HTR-8/SVneo (cell line): ENCODE results near the gene ZNF518B.

Experiments used
- DNase-seq: peaks from one replicate; pipeline ENCODE4 v3.0.0; 2011; ENCODE audit warnings: low spot score, mixed read lengths; ENCODE audit not compliant: insufficient read length
- FAIRE-seq: peaks from 2 replicates; lab custom pipeline; 2011; peaks lifted over from hg19 to GRCh38; lab: Jason Lieb, UNC

ZNF518B gene

DNA sequence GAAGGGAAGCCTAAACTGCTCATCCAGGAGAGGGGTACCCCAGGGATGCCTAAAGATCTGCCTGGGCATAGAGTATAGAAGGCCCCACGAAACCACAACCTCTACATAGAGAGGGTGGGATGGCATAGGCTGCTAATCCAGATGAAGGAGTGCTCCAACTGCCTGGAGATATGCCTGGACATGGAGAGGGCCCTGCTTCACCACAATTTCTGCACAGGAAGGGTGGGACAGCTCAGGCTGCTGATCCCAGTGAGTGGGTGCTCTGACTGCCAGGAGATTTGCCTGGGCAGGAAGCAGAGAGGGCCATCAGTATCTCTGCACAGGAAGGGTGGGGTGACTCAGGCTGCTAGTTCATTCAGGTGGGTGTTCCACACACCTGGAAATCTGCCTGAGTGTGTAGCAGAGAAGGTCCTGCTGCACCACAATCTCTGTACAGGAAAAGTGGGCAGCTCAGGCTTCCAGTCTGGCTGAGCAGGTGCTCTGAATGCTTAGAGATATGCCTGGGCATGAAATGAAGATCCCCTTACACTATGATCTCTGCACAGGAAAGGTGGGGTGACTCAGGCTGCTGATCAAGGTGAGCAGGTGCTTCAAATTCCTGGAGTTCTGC, 61.1 kb downstream of the ZNF518B start:
- no peak for FAIRE-seq
- no peak for DNase-seq
